Urinary bladder (tissue), 4 donors: ENCODE results near the gene LOXL4. TPM values are rescaled to one million over a fixed set of nuclear protein-coding genes. Genes with fewer than 3 reads are reported as not detected.

Experiments used
- DNase-seq: peaks from one replicate; pipeline ENCODE4 v3.0.0-alpha.2; 2015; ENCODE audit errors: extremely low spot score
- H3K27ac ChIP-seq: one replicate; pipeline ENCODE4 v1.5.1; 2013; ENCODE audit warnings: low read depth, mild to moderate bottlenecking, moderate library complexity
- H3K36me3 ChIP-seq: one replicate; pipeline ENCODE4 v1.6.1; 2013; ENCODE audit warnings: mild to moderate bottlenecking, moderate library complexity; ENCODE audit not compliant: insufficient read depth
- H3K4me1 ChIP-seq: one replicate; pipeline ENCODE4 v1.6.1; 2013; ENCODE audit warnings: mild to moderate bottlenecking, moderate library complexity; ENCODE audit not compliant: insufficient read depth
- H3K4me3 ChIP-seq: one replicate; pipeline ENCODE4 v1.5.1; 2013; ENCODE audit warnings: low read depth, low read length
- WGBS: extraction: QIAGEN DNeasy Blood & Tissue Kit; methylation state at CpG from one replicate; pipeline ENCODE4 v1.1.7; 2013; 5-methylcytosine and 5-hydroxymethylcytosine counted together
- polyA plus RNA-seq: library from polyadenylated mRNA; stranded (reverse); fragments of 200-250 nt; gene quantifications from one replicate; pipeline ENCODE4 v1.2.3, GENCODE V29; 2013
- total RNA-seq: library from RNA; depleted of rRNA; stranded (reverse); fragments of >200 nt; gene quantifications from one replicate; pipeline ENCODE4 v1.2.3, GENCODE V29; 2014
- donor health status: healthy with polysubstance abuse.
- donor health status: healthy.

The LOXL4 gene
- total and polyA plus RNA-seq, 2 donors = 6.6 to 8.8 TPM

DNA sequence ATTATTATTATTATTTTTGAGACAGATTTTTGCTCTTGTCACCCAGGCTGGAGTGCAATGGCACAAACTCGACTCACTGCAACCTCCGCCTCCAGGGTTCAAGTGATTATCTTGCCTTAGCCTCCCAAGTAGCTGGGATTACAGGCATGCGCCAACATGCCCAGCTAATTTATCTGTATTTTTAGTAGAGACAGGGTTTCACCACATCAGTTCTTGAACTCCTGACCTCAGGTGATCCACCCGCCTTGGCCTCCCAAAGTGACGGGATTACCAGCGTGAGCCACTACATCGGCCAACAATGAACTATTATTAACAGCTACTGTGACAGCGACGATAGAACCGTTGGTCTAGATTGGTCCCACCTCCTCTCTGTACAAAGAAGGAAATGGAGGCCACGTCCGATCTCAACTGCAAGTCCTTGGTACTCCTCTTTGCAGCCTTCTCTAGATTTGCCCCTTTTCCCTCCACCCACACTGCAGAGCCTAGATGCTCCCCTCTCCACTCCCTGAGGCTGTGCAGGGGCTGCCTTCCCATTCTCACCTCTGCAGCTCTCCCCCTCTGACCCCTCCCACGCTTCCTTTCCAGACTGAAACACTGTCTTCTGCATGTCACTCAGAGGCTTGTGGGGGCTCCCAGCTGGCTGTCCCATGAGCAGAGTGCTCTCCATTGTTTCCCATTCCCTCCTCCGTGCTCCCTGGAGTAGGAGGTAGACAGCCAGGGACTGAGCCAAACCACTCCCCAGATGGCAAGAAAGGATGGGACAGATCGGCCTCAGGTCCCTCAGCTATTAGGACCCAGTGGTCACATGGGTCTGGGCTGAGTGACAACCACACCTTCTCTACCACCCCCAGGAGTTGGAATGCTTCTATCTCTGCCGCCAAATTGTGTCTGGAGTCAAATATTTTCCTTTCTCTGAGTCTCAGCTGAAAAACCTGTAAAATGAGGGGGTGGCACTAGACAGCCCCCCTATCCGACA, 2.3 kb downstream of the LOXL4 start:
- no peak for DNase-seq
- Histone ChIP-seq H3K4me1 (no peaks in the 10 kb centered on the region), H3K36me3 (no peaks in the 10 kb centered on the region), H3K4me3 (no peak overlapping the region), H3K27ac (no peak overlapping the region)
- WGBS = 76% methylated on average over 17 of the region's 17 CpGs

DNA sequence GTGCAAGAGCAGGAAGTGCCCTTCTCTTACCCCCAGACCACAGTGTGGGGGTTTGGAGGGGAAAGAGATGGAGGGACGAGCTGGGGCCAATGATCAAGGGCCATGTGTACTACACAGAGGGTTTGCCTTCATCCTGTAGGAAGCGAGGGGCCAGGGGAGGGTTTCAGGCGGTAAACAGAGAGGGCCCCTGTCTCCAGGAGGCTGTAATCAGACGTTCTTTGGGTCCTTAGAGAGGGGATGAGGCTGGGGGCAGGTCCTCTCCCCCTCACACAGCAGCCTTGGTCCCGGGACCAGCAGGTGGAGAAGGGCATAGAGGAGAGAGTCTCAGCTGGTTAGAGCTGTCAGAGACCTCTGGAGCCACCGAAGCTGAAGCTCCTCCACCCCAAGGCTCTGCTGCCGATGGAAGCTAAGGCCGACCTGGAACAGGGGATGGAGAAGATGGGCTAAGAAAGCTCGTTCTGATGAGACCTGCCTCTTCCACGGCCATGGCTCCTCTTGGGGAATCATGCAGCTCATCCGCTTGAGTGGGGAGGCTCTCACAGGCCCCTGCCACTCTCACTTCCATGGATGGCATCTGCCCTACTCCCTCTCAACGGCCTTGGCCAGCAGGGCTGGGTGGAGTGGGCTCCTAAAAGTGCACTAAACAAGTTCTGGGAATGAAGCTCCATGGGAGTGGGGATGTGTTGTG, 3.5 kb downstream of the LOXL4 start:
- Histone ChIP-seq H3K4me3 (no peak overlapping the region), H3K4me1 (no peaks in the 10 kb centered on the region), H3K27ac (no peak overlapping the region), H3K36me3 (no peaks in the 10 kb centered on the region)
- no peak for DNase-seq
- WGBS = 84% methylated on average over 12 of the region's 12 CpGs

DNA sequence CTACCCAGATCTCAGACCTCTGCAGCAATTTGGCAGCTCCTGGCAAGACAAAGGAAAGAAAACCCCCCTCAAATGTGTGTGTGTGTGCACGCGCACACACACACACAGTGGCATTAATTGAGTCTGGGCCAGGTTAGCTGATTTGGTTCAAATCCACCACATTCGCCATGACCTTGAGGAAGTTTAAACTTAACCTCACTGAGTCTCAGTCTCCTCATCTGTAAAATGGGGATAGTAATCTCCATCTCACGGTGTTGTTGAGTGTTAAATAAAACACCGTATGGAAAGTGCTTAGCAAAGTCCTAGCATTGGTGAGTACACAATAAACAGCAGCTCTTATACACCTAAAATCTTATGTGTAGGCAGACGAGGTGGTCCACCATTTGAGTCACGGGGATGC, 4.9 kb downstream of the LOXL4 start:
- Histone ChIP-seq H3K36me3 (no peaks in the 10 kb centered on the region), H3K4me3 (no peak overlapping the region), H3K27ac (no peak overlapping the region), H3K4me1 (no peaks in the 10 kb centered on the region)
- no peak for DNase-seq
- WGBS = 97% methylated on average over 7 of the region's 7 CpGs

DNA sequence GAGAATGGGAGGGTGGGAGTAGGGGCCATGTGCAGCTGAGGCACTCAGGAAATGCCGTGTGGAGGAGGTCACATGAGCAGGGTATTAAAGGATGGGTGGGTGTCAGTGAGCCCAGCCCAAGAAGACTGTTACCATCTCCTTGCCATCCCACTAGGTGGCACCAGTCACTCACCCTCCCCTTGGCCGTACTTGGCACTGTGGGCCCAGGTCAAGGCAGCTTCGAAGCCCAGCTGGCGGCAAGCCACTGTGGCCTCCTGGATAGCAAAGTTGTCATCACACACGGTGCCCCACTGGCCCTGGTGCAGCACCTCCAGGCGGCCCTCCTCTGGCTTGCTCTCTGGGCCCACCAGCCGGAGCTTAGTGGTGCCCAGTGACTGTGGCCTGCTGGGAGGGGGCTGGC, 5.4 kb downstream of the LOXL4 start:
- H3K4me3 ChIP-seq = no peak overlapping the region
- no peak overlapping the region for H3K27ac ChIP-seq
- no peak for DNase-seq
- no peaks in the 10 kb centered on the region for H3K36me3 ChIP-seq
- WGBS = 86% methylated on average over 7 of the region's 7 CpGs
- H3K4me1 ChIP-seq = no peaks in the 10 kb centered on the region

DNA sequence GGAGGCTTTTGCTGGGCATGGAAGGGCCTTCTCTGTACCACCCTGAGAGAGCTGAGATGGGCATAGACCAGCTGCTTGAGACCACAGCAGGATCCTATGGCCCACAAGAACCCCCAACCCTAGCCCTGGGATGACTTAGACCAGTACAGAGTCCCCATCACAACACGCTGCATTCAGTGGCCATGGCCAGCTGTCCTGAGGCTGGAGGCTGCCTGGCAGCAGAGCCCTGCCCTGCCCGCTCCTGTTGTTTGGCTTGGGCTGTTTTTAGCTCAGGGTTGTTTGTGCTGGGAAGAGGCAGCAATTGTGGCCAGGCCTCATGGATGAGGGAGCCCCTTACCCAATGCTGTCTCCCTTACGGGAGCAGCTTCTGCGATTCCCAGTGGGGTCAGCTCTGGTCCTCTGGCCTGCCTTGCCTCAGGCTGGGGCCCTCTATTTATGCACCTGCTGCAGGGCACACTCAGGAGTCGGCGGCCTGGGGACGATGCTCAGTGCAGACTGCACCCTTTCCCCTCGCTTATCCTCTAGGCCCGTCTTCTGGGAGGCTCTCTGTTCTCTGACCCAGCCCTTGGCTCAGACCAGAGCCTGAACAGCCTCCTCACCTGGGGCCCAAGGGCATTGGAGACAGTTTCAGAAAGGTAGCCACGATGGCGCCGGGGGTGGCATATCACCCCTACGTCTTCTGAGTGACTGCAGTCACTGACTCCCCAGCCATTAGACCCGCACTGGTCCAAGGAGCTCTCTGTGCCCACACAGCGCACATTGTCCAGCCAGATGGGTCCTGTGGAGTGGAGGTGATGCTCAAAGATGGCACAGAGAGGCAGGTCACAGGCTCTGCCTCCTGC, 6.3 kb downstream of the LOXL4 start:
- Histone ChIP-seq H3K36me3 (no peaks in the 10 kb centered on the region), H3K4me3 (no peak overlapping the region), H3K27ac (no peak overlapping the region), H3K4me1 (no peaks in the 10 kb centered on the region)
- DNase-seq = no peak
- WGBS = 89% methylated on average over 15 of the region's 15 CpGs

DNA sequence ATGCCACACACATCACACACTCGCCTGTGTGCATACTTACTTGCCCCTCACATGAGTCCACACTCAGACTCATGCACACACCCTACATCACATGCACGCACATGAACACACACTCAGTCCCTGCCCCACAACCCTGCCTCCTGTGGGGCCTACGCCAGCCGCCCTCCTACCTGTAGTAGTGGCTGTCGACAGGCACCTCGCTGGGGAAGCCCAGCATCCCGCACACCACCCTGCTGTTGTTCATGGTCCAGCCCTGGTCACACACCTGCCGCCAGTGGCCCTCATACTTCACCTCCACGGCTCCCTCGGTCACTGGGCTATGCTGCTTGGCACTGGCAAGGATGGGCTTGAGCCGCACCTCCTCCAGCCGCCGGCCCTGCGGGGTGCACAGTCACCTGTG, 7.2 kb downstream of the LOXL4 start:
- no peaks in the 10 kb centered on the region for H3K4me1 ChIP-seq
- H3K4me3 ChIP-seq = no peak overlapping the region
- 90% methylated on average over 14 of the region's 14 CpGs for WGBS
- no peak for DNase-seq
- H3K36me3 ChIP-seq = no peaks in the 10 kb centered on the region
- no peak overlapping the region for H3K27ac ChIP-seq

DNA sequence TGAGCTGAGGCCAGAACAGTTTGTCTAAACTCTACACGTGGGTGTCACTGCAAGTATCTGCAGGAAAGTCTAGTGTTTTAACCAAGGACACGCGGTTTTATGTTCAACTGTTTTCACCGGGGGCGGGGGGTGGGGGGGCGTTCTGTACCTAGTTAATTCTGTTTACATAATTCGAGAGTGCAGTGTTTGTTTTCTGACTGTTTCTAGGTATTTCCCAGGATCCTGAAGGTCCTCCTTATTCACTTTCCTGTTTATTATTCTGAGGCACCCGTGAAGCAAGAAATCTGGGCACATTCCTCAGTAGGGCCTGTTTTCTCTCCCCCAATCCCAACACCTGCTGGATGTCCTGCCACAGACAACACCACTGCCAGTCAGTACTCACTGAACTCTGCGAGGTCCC, 7.6 kb downstream of the LOXL4 start:
- Histone ChIP-seq H3K4me1 (no peaks in the 10 kb centered on the region), H3K27ac (no peak overlapping the region), H3K36me3 (no peaks in the 10 kb centered on the region), H3K4me3 (no peak overlapping the region)
- DNase-seq = no peak
- 45% methylated on average over 9 of the region's 9 CpGs for WGBS

DNA sequence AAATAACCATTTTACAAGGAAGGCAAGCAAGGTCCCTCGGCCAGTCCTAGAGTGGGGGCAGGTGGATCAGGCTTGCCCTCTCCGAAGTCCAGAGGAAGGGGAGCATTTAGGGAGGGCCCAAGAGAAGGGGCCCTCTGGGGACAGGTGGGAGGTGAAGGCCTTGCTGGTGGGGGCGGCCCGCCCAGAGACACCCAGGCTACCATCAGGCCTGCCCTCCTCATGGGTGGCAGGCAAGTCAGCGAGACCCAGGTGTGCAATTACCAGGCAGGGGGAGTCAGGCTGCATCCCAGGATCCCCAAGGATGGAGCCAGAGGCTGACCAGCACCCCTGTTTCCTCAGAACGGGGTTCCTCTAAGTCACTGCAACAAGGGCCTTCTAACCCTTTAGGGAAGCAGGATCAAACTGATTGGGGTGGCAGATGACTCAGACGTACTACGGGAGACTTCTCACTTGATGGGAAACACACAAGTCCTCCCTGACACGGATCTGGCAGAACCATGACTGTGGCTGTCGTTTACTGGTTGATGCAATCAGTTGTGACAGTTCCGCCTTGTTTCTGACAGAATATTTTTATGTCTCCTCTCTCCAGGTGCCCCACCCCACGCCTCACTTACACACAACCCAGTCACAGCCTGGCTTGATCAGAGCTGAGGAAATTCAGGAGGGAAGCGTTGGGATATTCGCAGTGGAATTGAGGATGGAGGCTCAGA, 8.2 kb downstream of the LOXL4 start:
- no peaks in the 10 kb centered on the region for H3K4me1 ChIP-seq
- no peak overlapping the region for H3K27ac ChIP-seq
- no peak overlapping the region for H3K4me3 ChIP-seq
- no peaks in the 10 kb centered on the region for H3K36me3 ChIP-seq
- DNase-seq = no peak
- WGBS = 73% methylated on average over 14 of the region's 14 CpGs

DNA sequence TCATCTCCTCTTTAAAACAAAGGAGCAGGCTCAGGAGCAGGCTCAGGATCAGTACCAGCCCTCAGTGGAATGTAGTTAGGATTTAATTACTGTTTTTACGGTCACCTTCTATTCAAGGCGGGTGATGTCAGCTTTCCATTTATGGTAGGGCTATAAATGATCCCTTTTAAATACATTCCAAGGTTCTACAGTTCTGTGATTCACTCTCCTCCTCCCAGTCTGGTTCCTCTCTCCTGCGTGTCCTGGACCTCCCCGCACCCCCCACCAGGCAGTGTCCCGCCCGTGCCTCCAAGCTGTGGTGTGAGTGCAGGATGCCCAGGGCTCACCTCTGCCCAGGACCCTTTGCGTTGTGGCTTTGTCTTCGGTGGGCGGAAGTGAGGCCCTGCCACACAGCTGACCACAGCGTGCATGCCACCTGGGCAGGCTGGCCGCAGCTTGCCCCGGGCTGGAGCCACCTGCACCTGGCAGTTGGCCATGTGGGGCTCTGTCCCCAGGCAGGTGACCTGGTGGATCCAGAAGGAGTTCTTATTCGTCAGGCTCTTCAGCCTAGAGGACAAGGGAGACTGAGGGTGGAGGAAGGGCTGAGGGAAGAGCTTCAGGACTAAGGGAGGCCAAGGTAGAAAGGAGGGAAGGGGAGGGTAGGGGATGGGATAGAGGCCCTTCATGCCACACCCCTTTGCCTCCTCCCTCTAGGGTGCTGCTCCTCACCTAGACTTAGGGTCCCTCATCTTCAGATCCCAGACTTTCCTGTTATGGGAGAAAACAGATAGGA, 9.1 kb downstream of the LOXL4 start:
- Histone ChIP-seq H3K4me3 (no peak overlapping the region), H3K36me3 (no peaks in the 10 kb centered on the region), H3K27ac (no peak overlapping the region), H3K4me1 (no peaks in the 10 kb centered on the region)
- DNase-seq = no peak
- WGBS = 77% methylated on average over 13 of the region's 13 CpGs

DNA sequence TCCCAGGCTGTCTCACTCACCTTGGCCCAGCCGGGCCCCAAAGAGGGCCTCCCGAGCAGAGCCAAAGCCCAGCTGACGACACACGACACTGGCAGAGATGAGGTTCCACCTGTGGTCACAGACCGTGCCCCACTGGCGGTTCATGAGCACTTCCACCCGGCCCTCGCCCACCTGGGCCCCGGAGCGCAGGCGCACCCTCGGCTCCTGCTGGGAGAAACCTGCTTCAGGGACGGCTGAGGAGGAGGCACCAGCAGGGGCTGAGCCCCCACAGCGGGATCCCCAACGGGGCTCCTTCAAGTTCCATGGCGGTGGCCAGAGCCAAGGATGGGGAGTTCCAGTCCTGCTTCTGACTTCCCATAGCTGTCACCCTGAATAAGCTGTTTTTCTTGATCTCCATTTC, 10.0 kb downstream of the LOXL4 start:
- DNase-seq = no peak
- 92% methylated on average over 16 of the region's 16 CpGs for WGBS

DNA sequence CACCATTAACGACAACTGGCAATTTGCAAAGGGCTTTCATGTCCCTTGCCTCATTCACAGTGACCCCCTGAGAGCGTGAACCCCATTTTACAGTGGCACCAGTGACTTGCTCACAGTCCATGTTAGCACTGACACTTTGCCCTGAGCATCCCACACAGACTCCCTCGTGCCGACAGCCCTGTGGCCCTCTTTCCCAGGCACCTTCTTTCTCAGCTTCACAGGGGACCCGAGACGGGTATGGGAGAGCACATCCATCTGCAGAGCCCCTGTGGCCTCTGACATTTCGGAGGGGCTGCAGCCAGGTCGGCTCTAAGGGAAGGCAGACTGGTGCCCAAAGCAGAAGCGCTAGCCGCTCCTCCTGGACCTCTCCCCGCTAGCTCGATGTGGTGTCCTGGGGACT, 10.8 kb downstream of the LOXL4 start:
- WGBS = 92% methylated on average over 12 of the region's 12 CpGs
- Histone ChIP-seq H3K36me3 (no peaks in the 10 kb centered on the region), H3K4me1 (no peaks in the 10 kb centered on the region), H3K4me3 (no peak overlapping the region), H3K27ac (no peak overlapping the region)
- DNase-seq = no peak

More for the DNA sequence above, 10.0 kb downstream of the LOXL4 start:
- H3K4me3 ChIP-seq = no peak overlapping the region
- no peaks in the 10 kb centered on the region for H3K36me3 ChIP-seq
- H3K4me1 ChIP-seq = no peaks in the 10 kb centered on the region
- no peak overlapping the region for H3K27ac ChIP-seq

DNA sequence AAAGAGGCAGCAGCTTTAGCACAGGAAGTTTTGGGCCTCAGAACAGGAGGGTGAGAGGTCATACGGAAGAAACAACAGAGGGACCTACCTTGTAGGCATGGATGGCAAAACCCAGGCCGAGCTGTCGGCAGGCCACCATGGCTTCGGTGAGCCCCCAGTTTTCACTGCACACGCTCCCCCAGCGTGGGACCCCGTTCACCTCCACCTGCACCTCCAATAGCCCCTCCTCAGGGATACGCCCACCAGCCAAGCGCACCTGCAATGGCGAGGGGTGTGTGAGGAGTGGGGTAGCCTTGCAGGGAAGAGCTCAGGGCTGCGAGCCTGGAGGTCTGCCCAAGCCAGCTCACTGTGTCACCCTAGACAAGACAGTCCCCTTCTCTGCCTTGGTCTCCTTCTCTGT, 11.3 kb downstream of the LOXL4 start:
- Histone ChIP-seq H3K36me3 (no peaks in the 10 kb centered on the region), H3K27ac (no peak overlapping the region), H3K4me1 (no peaks in the 10 kb centered on the region), H3K4me3 (no peak overlapping the region)
- DNase-seq = no peak
- 96% methylated on average over 11 of the region's 11 CpGs for WGBS
